Uterus (tissue), 4 donors: ENCODE measurements around the gene KCTD2. TPM values are rescaled to one million over a fixed set of nuclear protein-coding genes. Genes with fewer than 3 reads are reported as not detected.

Experiments used
- DNase-seq, 2 donors: peaks; one replicate each; pipeline ENCODE4 v3.0.0-alpha.2; 2019 to 2020
- H3K27ac ChIP-seq, 2 donors: fragments of 200-600 bp; sonication (generic); 1 replicate in 1 of 2; 2 replicates in 1 of 2; pipeline ENCODE4 v1.5.1; 2016 to 2018
- H3K27me3 ChIP-seq, 2 donors: fragments of 200-600 bp; sonication (generic); one replicate each; pipeline ENCODE4 v1.5.1; 2018 to 2019; ENCODE audit warnings: control low read depth in 1 of 2
- H3K36me3 ChIP-seq, 2 donors: fragments of 200-600 bp; sonication (generic); one replicate each; pipeline ENCODE4 v1.5.1; 2019; ENCODE audit warnings: control low read depth in 1 of 2
- H3K4me1 ChIP-seq, 2 donors: fragments of 200-600 bp; sonication (generic); one replicate each; pipeline ENCODE4 v1.5.1; 2018 to 2019; ENCODE audit warnings: control low read depth in 1 of 2
- H3K4me3 ChIP-seq, 2 donors: fragments of 200-600 bp; sonication (generic); 1 replicate in 1 of 2; 2 replicates in 1 of 2; pipeline ENCODE4 v1.5.1; 2018 to 2019; ENCODE audit warnings: mild to moderate bottlenecking in 1 of 2
- H3K9me3 ChIP-seq, 2 donors: fragments of 200-600 bp; sonication (generic); one replicate each; pipeline ENCODE4 v1.5.1; 2019; ENCODE audit warnings: control low read depth in 1 of 2
- POLR2A ChIP-seq, 2 donors: fragments of 450-650 bp; IDR thresholded peaks; one replicate each; pipeline ENCODE4 v1.6.1; 2016; ENCODE audit warnings: antibody characterized with exemption in 2 of 2, mild to moderate bottlenecking in 1 of 2, moderate library complexity in 1 of 2
- intact Hi-C: fragments of 100-400 bp; cut with DNase I; formaldehyde crosslinking; loops from one replicate; pipeline ENCODE4 v1.15.1; 2023; ENCODE audit warnings: low total_unique reads
- small RNA-seq: library from RNA; depleted of rRNA; stranded (forward); fragments of <200 nt; gene quantifications from one replicate; pipeline ENCODE3, GENCODE V24; 2016
- total RNA-seq, 4 donors: library from RNA; depleted of rRNA in 3 of 4; stranded (reverse); fragments of >200 nt in 3 of 4; gene quantifications; one replicate each; pipeline versions ENCODE4 v1.1.0 to v1.2.4, GENCODE V29; 2014 to 2023
- TF ChIP-seq, protein P1 (sequence below), 4 experiments: fragments of 200-600 bp in 2 of 4; fragments of 450-650 bp in 2 of 4; sonication (generic) in 2 of 4; IDR thresholded peaks; one replicate each; pipeline ENCODE4 v1.5.1; 2016 to 2019; ENCODE audit warnings: antibody characterized with exemption in 4 of 4, mild to moderate bottlenecking in 2 of 4, moderate library complexity in 1 of 4
- donor health status: DM: yes; HTN: yes; CAD: no.

Gene KCTD2
- total RNA-seq, 4 donors from 2014 or later, result 2.4 to 39.0 (median 15.0) TPM

DNA sequence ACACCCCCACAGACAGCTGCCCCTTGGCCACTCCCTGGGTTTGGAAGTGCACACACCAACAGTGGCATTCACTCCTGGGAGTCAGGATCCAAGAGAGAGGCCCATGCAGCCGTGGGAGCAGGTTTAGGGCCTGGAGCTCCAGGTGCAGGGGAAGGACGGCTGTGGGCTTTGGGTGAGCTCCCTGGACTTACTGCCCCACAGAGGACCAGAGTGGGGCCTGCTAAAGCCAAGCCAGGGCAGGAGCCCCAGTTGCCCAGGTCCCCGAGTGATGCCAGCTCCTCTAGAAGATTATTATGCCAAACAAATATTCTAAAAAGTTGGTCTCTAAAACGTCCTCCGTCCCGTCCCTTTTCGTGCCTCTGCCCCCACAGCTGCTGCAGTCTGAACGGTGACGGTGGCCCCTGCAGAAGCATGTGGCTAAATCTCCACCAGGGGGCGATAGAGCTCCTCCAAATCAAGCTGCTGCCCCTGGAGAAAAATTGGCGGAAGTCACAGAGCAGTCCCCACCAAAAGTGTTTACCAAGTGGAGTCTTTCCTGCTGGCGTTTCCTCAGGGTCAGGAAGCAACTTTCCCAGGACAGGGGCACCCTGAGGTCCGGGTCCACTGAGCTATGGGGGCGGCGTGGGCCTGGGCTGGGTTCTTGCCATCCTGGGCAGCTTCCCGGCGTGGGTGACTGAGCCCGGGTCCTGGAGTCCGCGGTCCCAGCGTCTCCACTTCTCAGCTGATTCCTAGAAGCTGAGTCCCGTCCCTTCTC lies 67.0 kb downstream of the KCTD2 start:
- Histone ChIP-seq H3K4me3 (peak overlapping the region; percentile 42 to 50), H3K27ac (peak overlapping the region; percentile 90 to 92), H3K9me3 (no peaks in the 10 kb centered on the region), H3K27me3 (no peaks in the 10 kb centered on the region), H3K4me1 (peaks cover 0 to 18% of the 10 kb centered on the region in 2 donors), H3K36me3 (no peaks in the 10 kb centered on the region)
- TF ChIP-seq, protein P1, sequence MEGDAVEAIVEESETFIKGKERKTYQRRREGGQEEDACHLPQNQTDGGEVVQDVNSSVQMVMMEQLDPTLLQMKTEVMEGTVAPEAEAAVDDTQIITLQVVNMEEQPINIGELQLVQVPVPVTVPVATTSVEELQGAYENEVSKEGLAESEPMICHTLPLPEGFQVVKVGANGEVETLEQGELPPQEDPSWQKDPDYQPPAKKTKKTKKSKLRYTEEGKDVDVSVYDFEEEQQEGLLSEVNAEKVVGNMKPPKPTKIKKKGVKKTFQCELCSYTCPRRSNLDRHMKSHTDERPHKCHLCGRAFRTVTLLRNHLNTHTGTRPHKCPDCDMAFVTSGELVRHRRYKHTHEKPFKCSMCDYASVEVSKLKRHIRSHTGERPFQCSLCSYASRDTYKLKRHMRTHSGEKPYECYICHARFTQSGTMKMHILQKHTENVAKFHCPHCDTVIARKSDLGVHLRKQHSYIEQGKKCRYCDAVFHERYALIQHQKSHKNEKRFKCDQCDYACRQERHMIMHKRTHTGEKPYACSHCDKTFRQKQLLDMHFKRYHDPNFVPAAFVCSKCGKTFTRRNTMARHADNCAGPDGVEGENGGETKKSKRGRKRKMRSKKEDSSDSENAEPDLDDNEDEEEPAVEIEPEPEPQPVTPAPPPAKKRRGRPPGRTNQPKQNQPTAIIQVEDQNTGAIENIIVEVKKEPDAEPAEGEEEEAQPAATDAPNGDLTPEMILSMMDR (IDR thresholded peaks at IDR 0.05), result peak; percentile 94 to 98 (median 96)
- no peak for TF ChIP-seq POLR2A (IDR thresholded peaks at IDR 0.05)
- intact Hi-C loops, result no loop called here
- peak; percentile 87 to 94 for DNase-seq

- no peaks in the 10 kb centered on the region for H3K27me3 ChIP-seq
- no peaks in the 10 kb centered on the region for H3K36me3 ChIP-seq
- H3K4me1 ChIP-seq, result peaks cover 0 to 13% of the 10 kb centered on the region in 2 donors
- intact Hi-C loops, result no loop called here
- DNase-seq, result no peak
- H3K27ac ChIP-seq, result peak overlapping the region; percentile 90 to 92
- no peak for TF ChIP-seq POLR2A (IDR thresholded peaks at IDR 0.05)
- TF ChIP-seq, protein P1 (IDR thresholded peaks at IDR 0.05), result no peak
- H3K4me3 ChIP-seq, result peak overlapping the region; percentile 42 to 50
- no peaks in the 10 kb centered on the region for H3K9me3 ChIP-seq
These were observed 67.7 kb downstream of the KCTD2 start for GRCh38 chr17:75114552-75115314.

Small RNA genes lying within 50 kb of the gene (small RNA-seq; reads per million reads assigned to genes)
- gene AC111186.1 (not detected), gene RF00019 (not detected), gene RN7SL573P (not detected), gene RNU6-362P (not detected)

Other genes with a start within 250 kb of the KCTD2 start
- under 1 TPM in 2 of 4 donors, not detected in 2; 0.55 to 0.90 TPM for gene GRIN2C, start 187.3 kb upstream of the KCTD2 start, total RNA-seq
- gene FDXR, start 174.2 kb upstream of the KCTD2 start, total RNA-seq, result 10 to 100 TPM in 1 of 4 donors, 1 to 10 TPM in 2, not detected in 1; 5.1 to 13.4 (median 7.2) TPM
- gene FADS6, start 153.6 kb upstream of the KCTD2 start, total RNA-seq, result not detected
- 1 to 10 TPM in 2 of 4 donors, not detected in 2; 1.5 to 6.1 TPM for gene USH1G, start 124.0 kb upstream of the KCTD2 start, total RNA-seq
- gene OTOP2, start 123.0 kb upstream of the KCTD2 start, total RNA-seq, result under 1 TPM in 1 of 4 donors, not detected in 3; 0.46 TPM
- not detected for gene OTOP3, start 111.3 kb upstream of the KCTD2 start, total RNA-seq
- 10 to 100 TPM in 2 of 4 donors, 1 to 10 TPM in 2; 4.4 to 46.2 (median 22.6) TPM for gene HID1, start 74.5 kb upstream of the KCTD2 start, total RNA-seq
- gene CDR2L, start 59.6 kb upstream of the KCTD2 start, total RNA-seq, result 10 to 100 TPM in 1 of 4 donors, 1 to 10 TPM in 3; 4.7 to 25.4 (median 6.7) TPM
- 10 to 100 TPM; 18.2 to 26.4 (median 20.8) TPM for gene MRPL58, start 34.6 kb upstream of the KCTD2 start, total RNA-seq
- 100 to 1,000 TPM; 117 to 282 (median 168) TPM for gene ATP5PD, start 256 bp upstream of the KCTD2 start, total RNA-seq
- 10 to 100 TPM in 2 of 4 donors, 1 to 10 TPM in 1, not detected in 1; 4.1 to 17.5 (median 12.1) TPM for gene SLC16A5, start 40.7 kb downstream of the KCTD2 start, total RNA-seq
- gene ARMC7, start 62.7 kb downstream of the KCTD2 start, total RNA-seq, result 1 to 10 TPM in 2 of 4 donors, under 1 TPM in 2; 0.29 to 9.2 (median 2.0) TPM
- gene NT5C, start 84.5 kb downstream of the KCTD2 start, total RNA-seq, result 10 to 100 TPM; 30.2 to 60.0 (median 44.9) TPM
- 10 to 100 TPM in 2 of 4 donors, 1 to 10 TPM in 2; 3.6 to 46.8 (median 11.6) TPM for gene JPT1, start 107.3 kb downstream of the KCTD2 start, total RNA-seq
- gene SUMO2, start 135.7 kb downstream of the KCTD2 start, total RNA-seq, result 100 to 1,000 TPM in 2 of 4 donors, 10 to 100 TPM in 2; 57.4 to 427 (median 102) TPM
- 100 to 1,000 TPM in 1 of 4 donors, 10 to 100 TPM in 3; 17.1 to 108 (median 39.1) TPM for gene NUP85, start 158.5 kb downstream of the KCTD2 start, total RNA-seq
- 100 to 1,000 TPM in 1 of 4 donors, 10 to 100 TPM in 2, 1 to 10 TPM in 1; 9.4 to 104 (median 40.1) TPM for gene GGA3, start 214.4 kb downstream of the KCTD2 start, total RNA-seq
- 10 to 100 TPM; 13.1 to 42.1 (median 33.0) TPM for gene MRPS7, start 214.7 kb downstream of the KCTD2 start, total RNA-seq
- gene MIF4GD, start 224.0 kb downstream of the KCTD2 start, total RNA-seq, result 10 to 100 TPM; 11.7 to 45.3 (median 25.8) TPM
- 10 to 100 TPM in 2 of 4 donors, 1 to 10 TPM in 2; 4.7 to 59.9 (median 10.1) TPM for gene SLC25A19, start 242.2 kb downstream of the KCTD2 start, total RNA-seq